HL-60/S4 treated with phorbol 12-myristate 13-acetate at 8.2 ng/mL for 4 days and 3 days (cell line): ENCODE measurements around the gene TSPAN17.
"Not testable (repeated sequence)": the region's sequence is repeated elsewhere in the genome, so short reads cannot be mapped to it uniquely, and the experiment has no call there.

Experiments used
- in situ Hi-C: fragments of 300-500 bp; cut with MboI; formaldehyde crosslinking; loops from 2 replicates; pipeline ENCODE4 v1.15.0; 2022; ENCODE audit warnings: low sequenced_read_pairs

Gene TSPAN17

DNA sequence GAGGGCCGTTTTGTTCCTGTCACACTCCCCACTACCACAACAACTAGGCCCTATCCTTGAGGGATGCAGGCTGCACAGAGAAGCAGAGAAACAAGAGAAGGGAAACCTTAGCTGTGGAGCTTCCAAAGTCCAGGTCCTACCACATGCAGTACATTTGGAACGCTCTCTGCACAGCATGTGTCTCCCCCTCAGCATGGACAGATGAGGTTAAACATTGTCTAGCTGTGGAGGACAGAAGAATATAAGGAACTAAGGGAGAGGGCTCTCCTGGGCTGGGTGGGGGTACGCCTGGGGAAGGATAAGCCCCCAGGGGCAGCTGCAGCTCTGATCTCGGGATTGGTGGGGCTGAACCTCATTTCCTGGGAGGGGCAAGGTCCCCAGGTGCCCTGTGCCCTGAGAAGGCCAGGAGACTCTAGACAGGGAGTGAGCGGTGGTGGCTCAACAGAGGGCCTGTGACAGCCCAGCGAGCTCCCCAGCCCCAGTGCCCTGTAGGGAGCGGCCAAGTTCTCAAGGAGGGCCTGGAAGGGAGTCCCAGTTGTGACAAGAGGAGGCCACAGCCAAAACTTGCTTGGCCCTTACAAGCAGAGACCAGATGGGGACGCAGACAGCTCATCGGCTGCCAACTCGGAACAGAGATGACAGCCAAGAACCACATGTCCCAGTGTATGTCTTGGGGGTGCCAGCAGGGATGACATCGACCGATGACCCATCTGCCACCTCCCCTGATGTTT lies 30.1 kb downstream of the TSPAN17 start:
- in situ Hi-C loops: no loop called here

- in situ Hi-C loops: no loop called here
These were observed 31.3 kb downstream of the TSPAN17 start for GRCh38 chr5:176678584-176678983.

DNA sequence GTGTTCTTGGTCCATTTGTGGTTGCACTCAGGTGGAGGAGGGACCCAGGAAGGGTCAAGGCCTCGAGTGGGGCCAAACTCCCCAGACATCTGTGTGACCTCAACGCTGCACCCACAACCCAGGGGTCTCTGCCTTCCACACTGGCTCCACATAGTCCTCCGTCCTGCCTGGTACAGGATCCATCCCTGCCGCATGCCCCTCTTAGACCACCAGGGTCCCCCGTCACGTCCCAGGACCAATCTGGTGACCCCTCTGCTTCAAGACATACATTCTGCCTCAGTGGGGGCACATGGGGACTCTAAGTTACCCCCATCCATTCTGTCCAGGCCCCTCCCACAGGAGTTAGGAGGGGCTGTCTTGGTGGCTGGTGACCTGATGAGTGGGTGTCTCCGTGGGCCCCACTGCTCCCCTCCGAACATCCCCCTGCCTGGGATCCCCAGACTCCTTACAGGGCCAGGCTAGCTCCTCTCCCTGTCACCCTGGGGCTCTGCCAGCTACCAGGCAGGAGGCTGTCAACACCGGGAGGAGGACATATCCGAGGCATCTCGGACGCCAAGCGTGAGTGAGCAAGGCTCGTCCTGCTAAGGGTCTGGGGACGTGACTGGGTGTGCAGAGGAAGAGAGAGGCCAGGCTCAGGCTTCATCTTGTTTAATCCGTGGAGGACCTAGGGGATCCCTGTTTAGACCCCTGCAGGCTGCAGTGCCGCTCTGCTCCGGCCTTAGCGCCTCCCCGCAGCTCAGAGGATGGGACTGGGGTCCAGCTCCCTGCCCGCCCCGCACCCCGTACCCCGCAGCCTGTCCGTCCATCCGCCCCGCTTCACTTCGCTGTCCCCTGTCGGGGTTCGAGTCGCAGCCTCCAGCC lies 32.3 kb downstream of the TSPAN17 start:
- in situ Hi-C loops: no loop called here

DNA sequence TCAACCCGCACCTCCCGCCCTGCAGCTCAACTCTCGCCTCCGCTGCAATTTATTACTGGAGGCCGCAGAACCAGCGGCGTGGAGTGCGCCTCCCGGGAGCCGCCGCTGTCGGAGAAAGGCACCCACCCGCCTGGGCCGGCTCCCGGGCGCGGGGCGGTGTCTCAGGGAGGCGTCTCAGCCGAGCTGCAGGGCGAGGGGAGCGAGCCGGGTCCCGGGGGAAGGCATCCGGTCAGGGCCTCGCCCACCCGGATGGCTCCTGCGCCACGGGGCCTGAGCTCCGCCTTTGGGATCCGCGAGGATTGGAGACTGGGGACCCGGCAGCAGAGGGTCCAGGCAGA lies 32.9 kb downstream of the TSPAN17 start:
- in situ Hi-C loops: no loop called here

DNA sequence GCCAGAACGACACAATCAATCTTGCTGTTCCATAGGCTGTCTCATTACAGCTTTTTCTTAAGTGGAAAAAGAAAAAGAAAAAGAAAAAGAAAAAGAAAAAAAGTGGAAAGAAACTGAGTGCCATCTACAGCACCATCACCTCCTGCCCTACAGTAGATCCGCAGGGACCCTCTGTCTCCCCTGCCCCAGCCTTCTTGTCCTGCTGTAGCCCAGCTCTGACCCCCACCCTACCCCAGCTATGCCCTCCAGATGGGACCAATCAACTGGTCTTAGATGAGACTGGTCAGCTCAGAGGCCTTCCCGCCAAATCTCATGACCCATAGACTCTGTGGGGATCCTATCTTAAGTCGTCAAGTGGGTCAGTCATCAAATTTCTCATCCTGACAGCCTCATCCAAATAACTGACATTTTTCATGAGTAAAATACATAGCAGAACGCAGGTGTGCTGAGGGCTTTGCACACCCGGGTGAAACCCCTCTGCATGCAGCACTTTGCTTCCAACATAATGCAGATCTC lies 34.8 kb downstream of the TSPAN17 start:
- in situ Hi-C loops: no loop called here

- in situ Hi-C loops: no loop called here
These were observed 37.7 kb downstream of the TSPAN17 start for GRCh38 chr5:176685010-176685409.

- in situ Hi-C loops: no loop called here
These were observed 40.0 kb downstream of the TSPAN17 start for GRCh38 chr5:176687247-176687646.

DNA sequence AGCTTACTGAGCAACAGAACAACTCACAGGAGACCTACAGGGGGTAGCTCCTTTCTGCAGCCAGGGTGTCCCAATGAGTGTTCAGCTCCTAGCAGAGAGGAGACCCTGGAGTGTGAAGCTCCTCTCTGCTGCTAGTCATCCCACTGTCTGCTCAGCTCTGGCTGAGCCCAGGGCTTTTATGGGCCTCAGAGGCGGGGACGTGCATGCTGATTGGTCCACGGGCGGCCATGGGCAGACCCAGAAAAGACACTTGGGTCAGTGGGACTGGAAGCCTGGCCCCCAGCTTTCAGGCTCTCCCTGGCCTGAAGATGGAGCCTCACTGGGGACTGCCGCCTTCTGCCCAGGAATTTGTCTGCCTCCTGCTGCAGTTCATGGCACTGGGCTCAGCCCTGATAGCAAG lies 40.6 kb downstream of the TSPAN17 start:
- in situ Hi-C loops: no loop called here

GRCh38 chr5:176690911-176691310 lies 43.6 kb downstream of the TSPAN17 start:
- in situ Hi-C loops: no loop called here

- in situ Hi-C loops: no loop called here
These were observed 44.2 kb downstream of the TSPAN17 start for GRCh38 chr5:176691524-176691923.

DNA sequence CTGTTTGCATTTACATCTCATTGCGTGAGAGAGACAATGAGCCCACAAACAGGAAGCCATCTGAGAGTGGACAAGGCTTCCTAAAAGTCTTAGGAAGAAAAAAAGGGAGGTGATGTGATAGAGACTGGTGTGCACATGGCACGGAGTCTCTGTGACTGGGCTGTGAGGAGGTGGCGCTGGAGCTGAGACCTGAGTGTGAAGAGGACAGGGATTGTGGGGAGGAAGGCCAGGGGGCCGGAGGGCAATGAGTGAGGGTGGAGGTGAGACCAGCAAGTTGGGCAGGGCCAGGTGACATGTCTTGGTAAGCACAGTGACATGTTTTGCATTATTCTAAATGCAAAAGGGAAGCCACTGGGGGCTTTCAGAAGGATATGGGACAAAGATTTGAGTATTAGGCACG lies 45.0 kb downstream of the TSPAN17 start:
- in situ Hi-C loops: no loop called here

- in situ Hi-C loops: no loop called here
These were observed 45.7 kb downstream of the TSPAN17 start for GRCh38 chr5:176692839-176693476.

DNA sequence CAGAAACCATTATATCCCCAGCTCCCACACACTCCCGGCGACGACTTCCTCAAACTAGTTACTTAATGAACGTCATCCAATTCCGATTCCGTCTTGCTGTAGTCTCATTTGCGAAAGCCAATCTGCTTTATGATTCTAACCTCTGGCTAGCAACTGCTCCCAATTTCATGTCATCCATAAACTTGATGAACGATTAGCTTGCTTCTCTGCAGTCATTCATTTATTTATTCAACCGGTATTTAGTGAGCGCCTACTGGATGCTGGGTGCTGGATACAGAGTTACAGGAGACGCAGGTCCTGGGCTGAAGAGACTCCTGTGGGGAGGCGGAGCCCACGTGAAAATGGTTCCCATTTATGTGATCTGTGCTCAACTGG lies 46.2 kb downstream of the TSPAN17 start:
- in situ Hi-C loops: no loop called here

GRCh38 chr5:176694146-176694545 lies 46.9 kb downstream of the TSPAN17 start:
- in situ Hi-C loops: no loop called here

DNA sequence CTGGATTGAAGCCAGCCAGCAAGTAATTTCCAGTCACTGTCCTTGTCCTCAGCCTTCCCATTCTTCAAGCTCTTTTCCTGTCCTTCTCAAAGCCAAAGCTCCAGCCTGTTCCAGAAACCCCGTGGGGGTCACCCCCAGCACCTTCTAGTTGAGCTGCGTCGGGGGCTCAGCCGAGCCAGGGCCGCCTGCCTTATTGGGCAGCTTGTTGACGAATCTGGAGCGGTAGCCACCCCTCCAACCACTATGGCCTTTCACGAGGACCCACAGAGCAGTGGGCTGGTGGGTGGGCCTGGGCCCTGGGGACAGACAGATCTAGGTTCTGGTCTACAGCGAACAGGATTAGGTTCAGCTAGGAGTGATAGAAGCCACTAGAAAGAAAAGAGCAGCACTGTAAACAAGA lies 47.3 kb downstream of the TSPAN17 start:
- in situ Hi-C loops: no loop called here

- in situ Hi-C loops: no loop called here
These were observed 47.8 kb downstream of the TSPAN17 start for GRCh38 chr5:176695073-176695472.

DNA sequence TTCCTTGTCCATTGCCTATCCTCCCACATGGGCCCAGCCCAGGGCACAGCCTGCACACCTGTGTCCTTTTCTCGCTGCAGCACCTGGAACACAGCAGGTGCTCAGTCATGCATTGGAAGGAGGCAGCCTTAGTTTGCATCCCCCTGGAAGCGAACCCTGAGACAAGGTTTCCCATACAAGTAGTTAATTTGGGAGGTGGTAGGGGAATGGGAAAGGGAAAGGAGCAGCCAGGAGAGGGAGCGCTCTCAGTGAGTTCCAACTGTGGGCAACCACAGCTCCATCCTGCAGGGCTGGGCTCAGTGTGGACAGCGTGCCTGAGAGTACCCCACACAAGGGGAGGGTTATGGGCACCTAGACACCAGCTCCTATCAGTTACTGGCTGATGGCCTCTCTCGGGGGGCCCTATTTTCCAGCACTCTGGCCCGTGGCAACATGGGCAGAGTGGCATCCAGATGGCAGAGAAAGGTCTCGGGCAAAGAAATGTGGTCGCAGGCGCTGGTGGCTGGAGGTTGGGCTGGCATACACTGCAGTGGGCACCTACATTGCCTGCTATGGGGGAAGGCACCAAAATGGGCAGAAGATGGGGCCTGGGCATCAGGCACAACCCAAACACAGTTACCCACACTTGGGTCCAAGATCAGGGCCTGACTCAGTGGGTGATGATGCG lies 50.1 kb downstream of the TSPAN17 start:
- in situ Hi-C loops: no loop called here

DNA sequence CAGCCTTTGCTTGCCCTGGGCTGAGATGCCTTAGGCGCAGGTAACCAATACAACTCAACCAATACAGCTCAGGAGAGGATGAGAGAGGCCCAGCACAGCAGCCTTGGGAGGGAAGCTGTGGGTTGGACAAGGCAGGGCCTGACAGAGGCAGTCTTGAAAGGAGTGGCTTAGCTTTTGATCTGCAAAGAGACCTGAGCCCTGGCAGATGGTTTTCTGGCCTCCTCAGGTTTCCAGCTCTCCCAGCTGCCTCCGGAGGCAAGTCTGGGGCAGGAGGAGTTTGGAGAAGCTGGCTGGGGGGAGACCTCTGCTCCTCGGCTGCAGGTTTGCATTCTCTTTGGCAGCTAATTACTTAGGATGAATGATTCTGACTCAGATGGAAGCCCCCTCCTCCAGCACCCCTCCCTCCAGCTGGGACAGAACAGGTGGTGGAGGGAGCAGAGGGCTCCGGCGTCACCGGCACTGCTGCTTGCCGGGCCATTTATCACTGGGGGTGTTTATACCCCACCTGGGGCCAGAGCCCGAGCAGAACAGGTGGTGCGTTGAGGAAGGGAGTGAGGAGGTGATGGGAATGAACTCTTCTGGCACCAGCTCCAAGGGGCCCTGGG lies 50.8 kb downstream of the TSPAN17 start:
- in situ Hi-C loops: no loop called here

- in situ Hi-C loops: not testable (repeated sequence)
These were observed 52.2 kb downstream of the TSPAN17 start for GRCh38 chr5:176699446-176699845.

GRCh38 chr5:176700239-176700847 lies 53.1 kb downstream of the TSPAN17 start:
- in situ Hi-C loops: no loop called here
